ENCODE results near the gene TTC32.
"Not testable (repeated sequence)": the region's sequence is repeated elsewhere in the genome, so short reads cannot be mapped to it uniquely, and the experiment has no call there.

Gene TTC32

DNA sequence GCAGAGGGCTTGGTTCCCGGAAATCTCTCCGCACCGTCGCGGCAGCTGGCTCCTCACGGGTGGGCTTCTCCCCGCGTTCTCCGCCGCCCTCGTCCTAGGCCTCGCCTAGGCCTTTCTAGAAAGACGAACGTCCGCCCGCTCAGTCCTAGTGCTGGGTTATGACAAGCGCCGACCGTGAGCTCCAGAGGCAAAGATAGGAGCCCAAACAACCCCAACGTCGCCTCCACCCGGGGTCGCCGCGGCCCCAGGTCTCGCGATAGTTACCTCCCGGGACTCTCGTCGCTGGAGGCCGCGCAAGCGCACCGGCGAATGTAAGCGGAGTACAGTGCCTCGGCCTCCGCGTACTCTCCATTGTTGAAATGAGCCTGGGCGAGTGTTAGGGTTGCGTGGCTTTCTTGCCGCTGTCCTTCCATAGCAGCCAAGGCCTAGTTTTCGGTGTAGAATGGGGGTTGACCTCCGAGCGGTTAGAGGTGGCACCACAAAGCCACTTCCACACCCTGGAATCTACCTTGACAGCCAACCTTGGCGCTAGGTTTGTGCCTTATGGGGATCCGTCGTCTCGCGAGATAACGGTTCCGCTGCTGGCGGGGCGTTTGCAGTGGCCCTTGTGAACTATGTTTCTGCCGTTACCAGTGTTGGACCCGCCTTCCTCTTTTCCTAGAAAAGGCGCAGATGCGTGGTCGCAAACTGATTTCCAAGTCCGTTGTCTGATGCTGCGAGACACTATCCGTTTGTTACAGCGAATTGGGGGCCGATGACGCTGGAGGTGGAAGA lies at the start of gene TTC32:
TTC32 (minus strand) TSS at position 542 of the 774 bp plus-strand sequence; CDS start at position 413, 129 bp downstream.
- peak; percentile 42 for FAIRE-seq
- peak; percentile 84 for DNase-seq (ENCODE audit: low spot score)

DNA sequence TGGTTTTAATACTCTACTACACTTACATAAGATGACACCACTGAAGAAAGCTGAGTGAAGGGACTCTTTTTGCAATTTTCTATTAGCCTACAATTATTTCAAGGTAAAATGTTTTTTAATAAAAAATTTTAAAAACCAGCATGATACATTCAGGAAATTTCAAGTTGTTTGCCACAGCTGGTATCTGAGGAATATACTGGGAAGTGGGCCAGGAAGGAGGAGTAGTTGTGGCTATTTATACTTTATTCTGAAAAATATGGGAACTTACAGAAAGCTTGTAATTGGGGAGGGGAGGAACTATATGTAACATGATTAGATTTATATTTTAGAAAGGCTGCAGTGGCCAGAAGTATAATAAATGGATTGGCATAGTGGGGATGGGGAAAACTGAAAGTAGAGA lies 47.3 kb upstream of the TTC32 start:
- FAIRE-seq: no peak

DNA sequence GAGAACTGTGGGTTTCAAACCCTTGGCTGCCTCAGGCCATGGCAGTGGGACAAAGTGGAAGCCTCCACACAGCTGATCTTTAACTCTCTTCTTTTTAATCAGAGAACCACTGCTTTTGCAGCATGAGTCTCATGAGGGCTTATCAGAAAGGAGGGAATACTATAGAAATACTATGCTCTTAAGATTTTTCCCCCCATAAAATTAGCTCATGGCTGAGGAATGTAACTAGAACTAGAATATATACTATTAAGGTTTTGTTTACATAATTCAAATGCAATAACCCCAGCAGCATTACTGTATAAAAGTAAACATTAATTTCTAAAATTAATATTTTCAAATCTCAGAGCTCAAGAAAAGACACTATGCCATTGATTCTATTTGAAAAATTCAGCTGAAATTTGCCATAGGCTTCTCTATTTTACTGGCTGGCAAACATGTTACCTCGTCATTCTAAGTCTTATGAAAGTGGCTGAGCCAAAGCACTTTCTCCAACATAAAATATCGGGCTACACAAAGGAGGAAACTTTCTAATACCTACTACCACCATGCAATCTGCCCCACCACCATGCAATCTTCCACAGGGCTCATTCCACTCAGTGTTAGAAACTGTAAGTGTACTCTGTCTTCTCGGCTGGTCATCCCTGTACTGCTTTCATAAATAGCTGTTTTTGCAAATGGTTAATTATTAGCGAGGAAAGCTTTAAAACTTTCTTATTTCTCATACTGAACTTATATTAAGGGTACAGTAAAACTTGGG lies 45.6 kb upstream of the TTC32 start:
- DNase-seq (ENCODE audit: low spot score) (no peak), FAIRE-seq (no peak)

More for the DNA sequence above, 47.3 kb upstream of the TTC32 start:
- DNase-seq (ENCODE audit: low spot score): no peak

DNA sequence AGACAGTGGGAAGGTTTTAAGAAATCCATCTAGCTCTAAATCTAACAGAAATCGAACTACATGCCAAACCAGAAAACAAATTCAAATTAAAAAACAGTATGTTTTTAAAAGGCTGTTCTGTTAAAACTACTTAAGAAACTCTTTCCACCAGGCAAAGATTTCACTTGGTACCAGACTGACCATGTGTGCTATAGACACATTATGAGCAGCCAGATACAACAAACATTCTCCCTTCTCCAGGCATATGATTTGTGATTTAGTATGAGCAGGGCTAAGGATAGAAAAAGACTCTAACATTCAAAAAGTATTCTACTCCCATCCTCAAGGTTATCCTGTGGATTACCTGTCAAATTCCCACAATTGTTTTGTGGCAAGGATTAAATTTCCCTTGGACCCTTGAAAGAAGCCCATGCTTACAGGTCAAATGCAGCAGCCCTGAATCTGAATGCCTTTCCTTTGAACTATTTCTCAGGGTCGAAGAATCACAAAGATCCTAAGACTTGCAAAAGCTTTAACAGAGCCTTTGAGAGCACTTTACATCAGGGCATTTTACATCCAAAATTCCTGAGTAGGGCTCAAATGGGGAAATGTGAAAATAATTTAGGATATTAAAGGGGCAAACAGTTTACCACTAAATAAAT lies 42.5 kb upstream of the TTC32 start:
- no peak for FAIRE-seq
- DNase-seq (ENCODE audit: low spot score): no peak

DNA sequence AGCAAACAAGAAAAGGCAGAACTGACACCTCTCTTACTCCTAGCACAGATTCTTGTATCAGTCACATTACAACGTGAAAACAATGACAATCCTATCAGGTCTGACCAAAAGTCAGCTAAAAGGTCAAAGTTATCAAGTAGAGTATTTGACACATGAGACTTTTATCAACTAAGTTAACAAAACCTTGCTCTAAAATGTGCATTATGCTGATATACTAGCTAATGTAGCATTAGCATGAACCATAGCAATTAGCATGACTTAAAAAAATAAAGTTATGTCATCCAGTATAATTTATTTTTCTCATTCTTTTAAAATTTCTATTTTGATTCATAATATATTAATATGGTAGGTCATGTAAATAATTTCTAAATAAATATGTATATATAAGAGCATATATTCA lies 41.4 kb upstream of the TTC32 start:
- FAIRE-seq: peak; percentile 25
- no peak for DNase-seq (ENCODE audit: low spot score)

DNA sequence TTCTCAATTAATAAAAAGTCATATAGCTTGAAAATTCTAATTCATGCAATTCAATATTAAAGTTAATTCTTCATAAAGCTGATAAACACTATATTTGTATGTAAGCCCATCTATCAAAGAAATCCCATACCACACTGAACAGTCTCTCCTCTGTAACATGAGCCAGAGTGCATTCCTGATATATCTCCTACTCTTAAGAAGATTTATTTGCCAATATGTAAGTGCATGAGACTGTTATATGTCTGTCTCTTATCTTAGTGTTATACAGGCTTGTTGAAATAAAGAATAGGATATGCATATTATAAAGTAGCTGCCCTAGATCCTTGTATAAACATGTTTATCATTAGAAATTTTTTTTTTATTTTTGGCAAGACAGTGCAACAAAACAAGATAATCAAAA lies 40.4 kb upstream of the TTC32 start:
- DNase-seq (ENCODE audit: low spot score) (no peak), FAIRE-seq (no peak)

DNA sequence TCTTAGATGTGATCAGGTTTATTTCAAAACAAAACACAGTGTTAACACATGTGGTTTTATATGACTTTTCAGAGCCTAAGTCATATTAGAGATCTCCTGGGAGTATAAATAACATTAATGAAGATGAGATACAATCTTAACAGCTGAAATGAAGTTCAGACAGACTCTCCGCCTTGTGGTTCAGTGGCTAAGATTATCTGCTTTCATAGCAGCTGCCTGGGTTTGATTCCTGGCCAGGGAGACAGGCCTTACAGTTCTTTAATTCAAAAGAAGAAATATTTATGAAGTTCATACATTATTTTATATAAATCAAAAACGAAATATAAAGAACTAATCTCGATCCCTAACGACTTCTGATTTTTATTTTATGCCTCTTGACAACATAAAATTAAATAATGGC lies 35.2 kb upstream of the TTC32 start:
- FAIRE-seq (no peak), DNase-seq (ENCODE audit: low spot score) (no peak)

DNA sequence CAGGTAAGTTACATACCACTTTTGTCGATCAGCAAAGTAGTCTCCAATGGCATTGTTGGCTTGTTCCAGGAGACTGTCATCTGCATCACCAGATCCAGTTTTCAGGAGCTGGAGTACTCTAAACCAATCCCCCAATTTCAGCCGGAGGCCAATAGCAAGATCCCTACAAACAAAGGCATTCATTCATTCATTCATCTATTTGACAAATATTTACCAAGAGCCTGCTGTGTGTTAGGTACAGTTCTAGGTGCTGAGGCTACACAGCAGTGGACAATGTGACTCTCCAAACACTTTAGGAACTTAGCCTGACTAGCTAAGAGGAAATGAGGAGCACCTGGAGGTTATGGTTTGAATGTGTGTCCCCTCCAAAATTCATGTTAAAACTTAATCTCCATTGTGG lies 34.4 kb upstream of the TTC32 start:
- FAIRE-seq (no peak), DNase-seq (ENCODE audit: low spot score) (no peak)

DNA sequence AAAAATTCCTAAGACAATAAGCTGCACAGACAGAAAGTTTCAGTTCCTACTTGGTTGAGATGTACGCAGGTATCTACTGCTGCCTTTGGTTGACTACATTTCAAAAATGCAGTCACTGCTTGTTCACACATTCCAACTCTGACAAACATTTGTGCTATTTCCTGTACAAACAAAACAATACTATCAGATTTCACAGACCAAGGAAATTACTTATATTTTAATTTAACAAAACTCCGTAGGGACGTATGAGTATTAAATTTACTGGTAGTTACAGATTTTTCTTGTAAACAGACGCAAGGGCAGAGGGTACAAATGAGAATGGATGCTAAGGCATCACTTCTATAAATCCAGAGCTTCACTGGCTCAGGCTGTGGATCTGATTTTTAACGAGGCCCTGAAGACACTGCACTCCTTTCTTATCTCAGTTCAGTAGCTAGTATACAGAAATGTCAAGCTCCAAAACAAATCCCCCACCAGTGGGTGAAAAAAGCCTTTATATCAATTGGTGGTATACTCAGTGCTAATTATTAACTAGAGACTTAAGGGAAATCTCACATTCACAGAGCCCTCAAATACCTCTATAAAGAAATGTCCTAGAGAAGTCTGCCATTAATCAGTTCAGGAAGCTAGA lies 31.7 kb upstream of the TTC32 start:
- FAIRE-seq: peak; percentile 42
- peak; percentile 61 for DNase-seq (ENCODE audit: low spot score)

DNA sequence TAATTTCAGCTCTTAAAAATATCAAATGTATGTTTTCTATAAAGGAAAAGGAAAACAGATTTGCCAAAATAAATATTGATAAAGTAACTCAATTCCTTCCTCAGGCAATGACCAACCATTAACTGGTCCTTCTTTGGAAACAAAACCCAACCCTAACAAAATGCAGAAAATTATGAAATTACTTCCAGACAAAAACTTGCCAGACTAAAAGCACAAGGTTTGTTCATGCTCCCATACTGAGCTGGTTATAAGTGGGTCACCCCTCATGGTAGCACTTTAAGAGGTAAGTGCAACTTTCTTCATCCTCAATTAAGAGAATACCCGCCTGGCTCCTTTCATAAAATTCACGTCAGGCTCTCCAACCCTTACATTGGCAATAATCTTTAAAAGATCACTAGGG lies 31.1 kb upstream of the TTC32 start:
- FAIRE-seq: no peak

DNA sequence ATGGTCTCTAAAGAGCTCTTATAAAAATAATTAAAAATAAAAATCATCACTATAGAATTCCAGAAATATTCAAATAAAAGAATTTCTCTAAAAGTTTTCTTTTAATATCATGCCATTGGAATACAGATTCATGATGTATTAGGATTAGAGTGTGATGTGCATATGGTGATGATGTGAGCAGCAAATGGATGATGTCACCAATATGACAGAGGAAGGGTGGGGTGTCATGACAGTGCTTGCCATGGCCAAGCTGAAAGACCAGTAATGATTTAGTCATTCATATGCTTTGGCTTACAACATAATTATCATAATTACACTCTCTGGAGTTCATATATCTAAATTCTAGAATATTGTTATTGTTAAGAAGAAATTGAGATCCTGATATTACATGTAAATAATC lies 27.4 kb upstream of the TTC32 start:
- FAIRE-seq: no peak
- DNase-seq (ENCODE audit: low spot score): no peak

More for the DNA sequence above, 31.1 kb upstream of the TTC32 start:
- DNase-seq (ENCODE audit: low spot score): no peak

DNA sequence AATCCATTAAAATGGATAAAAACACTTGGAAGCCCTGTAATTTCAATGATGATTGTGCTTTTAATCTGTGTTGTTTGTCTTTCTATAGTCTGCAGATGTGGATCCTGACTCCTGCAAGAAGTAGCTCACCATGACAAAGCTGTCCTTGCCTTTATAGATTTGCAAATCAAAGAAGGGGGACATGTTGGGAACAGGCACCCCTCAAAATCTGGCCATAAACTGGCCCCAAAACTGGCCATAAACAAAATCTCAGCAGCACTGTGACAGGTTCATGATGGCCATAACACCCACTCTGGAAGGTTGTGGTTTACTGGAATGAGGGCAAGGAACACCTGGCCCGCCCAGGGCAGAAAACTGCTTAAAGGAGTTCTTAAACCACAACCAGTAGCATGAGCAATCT lies 26.0 kb upstream of the TTC32 start:
- FAIRE-seq: not testable (repeated sequence)

DNA sequence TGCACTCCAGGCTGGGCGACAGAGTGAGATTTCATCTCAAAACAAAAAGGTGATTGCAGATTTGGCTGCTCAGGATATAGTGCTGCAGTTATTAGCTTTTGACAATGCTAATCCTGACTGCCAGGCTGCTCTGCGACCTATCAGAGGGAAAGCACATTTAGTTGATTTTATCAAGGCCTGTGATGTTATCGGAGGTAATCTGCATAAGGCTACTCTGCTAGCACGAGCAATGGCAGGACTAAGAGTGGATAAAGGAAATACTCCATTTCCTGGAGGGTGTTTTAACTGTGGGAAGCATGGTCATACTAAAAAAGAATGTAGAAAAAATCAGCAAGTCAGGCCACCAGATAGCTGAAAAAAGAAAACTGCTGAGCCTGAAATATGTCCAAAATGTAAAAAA lies 22.7 kb upstream of the TTC32 start:
- not testable (repeated sequence) for FAIRE-seq; DNase-seq (ENCODE audit: low spot score)

More for the DNA sequence above, 26.0 kb upstream of the TTC32 start:
- DNase-seq (ENCODE audit: low spot score): not testable (repeated sequence)

DNA sequence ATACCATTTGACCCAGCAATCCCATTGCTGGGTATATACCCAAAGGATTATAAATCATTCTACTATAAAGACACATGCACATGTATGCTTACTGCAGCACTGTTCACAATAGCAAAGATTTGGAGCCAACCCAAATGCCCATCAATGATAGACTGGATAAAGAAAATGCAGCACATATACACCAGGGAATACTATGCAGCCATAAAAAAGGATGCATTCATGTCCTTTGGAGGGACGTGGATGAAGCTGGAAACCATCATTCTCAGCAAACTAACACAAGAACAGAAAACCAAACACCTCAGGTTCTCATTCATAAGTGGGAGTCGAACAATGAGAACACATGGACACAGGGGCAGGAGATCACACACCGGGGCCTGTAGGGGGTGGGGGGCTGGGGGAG lies 20.4 kb upstream of the TTC32 start:
- FAIRE-seq; DNase-seq (ENCODE audit: low spot score): not testable (repeated sequence)

DNA sequence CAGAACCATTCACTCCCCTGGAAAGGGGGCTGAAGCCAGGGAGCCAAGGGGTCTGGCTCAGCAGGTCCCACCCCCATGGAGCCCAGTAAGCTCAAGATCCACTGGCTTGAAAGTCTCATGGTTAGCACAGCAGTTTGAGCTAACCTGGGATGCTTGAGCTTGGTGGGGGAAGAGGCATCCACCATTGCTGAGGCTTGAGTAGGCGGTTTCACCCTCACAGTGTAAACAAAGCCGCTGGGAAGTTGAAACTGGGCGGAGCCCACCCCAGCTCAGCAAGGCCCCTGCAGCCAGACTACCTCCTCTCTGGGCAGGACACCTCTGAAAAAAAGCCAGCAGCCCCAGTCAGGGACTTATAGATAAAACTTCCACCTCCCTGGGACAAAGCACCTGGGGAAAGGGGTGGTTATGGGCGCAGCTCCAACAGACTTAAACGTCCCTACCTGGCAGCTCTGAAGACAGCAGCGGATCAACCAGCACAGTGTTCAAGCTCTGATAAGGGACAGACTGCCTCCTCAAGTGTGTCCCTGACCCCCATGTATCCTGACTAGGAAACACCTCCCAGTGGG lies 14.7 kb upstream of the TTC32 start:
- FAIRE-seq (no peak), DNase-seq (ENCODE audit: low spot score) (no peak)

DNA sequence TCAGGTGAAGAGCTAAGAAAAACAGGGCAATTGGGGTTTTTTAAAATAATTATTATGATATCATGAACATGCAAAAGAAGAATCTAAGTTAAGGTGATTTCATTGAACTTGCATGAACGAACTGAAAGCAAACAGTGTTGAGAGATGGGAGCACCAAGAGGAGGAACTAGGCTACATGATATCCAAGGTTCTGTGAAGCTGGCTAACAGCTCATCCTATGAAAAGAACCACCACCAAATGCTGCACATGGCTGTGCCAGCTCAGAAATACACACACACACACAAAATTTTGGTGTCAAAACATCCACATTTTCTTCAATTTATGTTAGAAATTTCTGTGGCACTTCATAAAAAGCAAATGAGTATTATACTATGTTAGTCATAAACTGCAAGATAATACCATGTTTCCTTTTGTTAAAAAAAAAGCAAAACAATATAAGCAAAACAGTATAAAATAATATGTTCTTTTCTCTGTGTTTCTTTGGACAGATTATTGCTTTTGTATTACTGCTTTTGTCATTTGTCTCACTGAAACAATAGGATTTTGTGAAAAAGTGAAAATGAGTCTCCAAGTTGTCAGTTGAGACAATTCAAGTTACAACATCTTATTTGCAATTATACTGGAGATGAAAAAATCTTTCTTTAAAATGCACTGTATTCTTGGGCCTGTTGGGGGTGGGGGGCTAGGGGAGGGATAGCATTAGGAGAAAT lies 12.6 kb upstream of the TTC32 start:
- no peak for FAIRE-seq
- DNase-seq (ENCODE audit: low spot score): no peak

DNA sequence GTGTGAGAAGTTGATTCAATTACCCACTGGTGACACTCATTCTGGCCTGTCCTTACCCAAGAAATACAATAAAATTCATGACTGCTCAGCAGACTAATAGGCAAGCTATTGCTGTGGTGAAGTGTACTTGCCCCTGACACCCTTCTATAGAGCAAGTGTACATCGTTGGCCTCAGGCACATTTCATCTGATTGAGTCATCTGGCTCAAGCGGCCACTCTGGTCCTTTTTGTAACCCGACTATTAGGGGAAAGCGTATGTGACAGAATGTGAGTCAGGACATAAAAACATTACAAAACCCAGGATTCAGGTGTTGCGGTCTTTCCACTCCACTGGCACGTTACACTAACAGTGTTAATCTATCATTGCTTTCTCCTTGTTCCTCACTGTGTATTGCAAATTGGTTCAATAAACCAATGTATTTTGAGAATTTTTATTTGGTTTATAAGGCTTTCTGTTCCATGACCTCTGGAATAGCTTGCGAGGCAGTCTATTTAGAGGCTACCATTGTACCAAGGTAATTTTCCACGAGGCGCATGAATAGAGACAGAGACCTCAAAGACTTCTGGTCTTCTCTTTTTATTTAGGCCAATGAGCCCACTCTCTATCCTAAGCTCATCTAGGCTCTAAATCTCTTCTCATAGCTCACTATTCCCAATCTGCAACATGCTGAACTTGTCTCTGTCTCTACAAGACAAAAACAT lies 10.2 kb upstream of the TTC32 start:
- peak; percentile 99 for FAIRE-seq
- peak; percentile 99 for DNase-seq (ENCODE audit: low spot score)

DNA sequence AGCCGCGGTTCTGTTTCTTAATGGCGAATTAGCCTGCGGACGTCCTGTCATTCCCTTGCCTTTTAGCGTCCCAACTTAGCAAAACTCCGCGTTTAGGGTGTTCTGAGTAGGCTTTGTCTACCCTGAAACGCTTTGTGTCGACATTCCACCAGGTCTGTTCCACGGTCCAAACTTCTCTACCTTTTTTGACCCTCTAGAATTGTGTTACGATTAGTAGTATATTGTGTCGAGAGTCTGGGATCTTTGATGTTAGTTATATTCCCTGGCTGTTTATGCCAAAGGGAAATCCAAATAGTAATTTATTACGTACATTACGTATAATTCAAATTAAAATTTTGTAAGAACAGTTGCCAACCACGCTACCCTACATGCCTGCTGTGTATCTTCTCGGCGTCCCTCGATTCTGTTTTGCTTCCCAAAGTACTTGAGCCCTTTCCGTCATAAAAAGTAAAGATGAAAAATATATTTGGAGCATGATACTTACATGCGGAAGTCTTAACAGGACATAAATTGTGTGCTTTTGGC lies 495 bp upstream of the TTC32 start:
- FAIRE-seq (no peak), DNase-seq (ENCODE audit: low spot score) (no peak)

DNA sequence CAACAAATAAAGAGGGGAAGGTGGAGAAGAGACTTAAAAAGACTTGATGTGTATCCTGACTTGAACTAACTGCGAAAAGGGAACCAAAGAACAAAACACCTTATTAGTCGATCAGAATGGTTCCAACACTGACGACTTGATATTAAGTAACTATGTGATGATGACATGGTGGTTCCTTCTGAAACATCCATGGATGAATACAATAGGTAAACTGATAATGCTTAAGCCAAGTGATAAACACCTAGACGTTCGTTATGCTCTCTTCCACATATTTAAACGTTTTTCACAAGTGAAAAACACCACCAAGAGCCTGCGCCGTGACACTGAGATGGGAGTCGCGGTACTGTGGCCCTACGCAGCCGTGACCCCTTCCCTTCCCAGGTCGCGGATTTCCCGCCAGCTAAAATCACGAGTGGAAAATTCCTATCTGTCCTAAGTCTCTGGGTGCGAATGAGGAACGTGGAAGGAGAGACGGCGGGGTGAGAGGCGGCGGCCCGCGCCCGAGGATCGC lies 797 bp downstream of the TTC32 start:
- DNase-seq (ENCODE audit: low spot score): no peak
- no peak for FAIRE-seq
